ENCODE results near the gene TRPM2.

Gene TRPM2

GRCh38 chr21:44466996-44467858 lies 113.8 kb downstream of the TRPM2 start:
- TF ChIP-seq MAX (IDR thresholded peaks at IDR 0.05; ENCODE audit: low read depth, low read length), result no peak
- no peak for DNase-seq (ENCODE audit: low read depth)
- no peak overlapping the region for H3K4me3 ChIP-seq (ENCODE audit: low read depth, low read length)

- no peak for TF ChIP-seq CTCF (IDR thresholded peaks at IDR 0.05; ENCODE audit: low read depth, low read length)
- TF ChIP-seq MYC (IDR thresholded peaks at IDR 0.05; ENCODE audit: low read depth, low read length), result no peak
- no peak for TF ChIP-seq POLR2A (IDR thresholded peaks at IDR 0.05; ENCODE audit: extremely low read depth, insufficient read length)
- TF ChIP-seq MAX (IDR thresholded peaks at IDR 0.05; ENCODE audit: low read depth, low read length), result no peak
- H3K4me3 ChIP-seq (ENCODE audit: low read depth, low read length), result no peak overlapping the region
- DNase-seq (ENCODE audit: low read depth), result no peak
Observed at GRCh38 chr21:44467859-44468195, 114.4 kb downstream of the TRPM2 start.

- no peak for TF ChIP-seq CTCF (IDR thresholded peaks at IDR 0.05; ENCODE audit: low read depth, low read length)
- TF ChIP-seq MAX (IDR thresholded peaks at IDR 0.05; ENCODE audit: low read depth, low read length), result no peak
- no peak for TF ChIP-seq MYC (IDR thresholded peaks at IDR 0.05; ENCODE audit: low read depth, low read length)
- TF ChIP-seq POLR2A (IDR thresholded peaks at IDR 0.05; ENCODE audit: extremely low read depth, insufficient read length), result no peak
- H3K4me3 ChIP-seq (ENCODE audit: low read depth, low read length), result no peak overlapping the region
- DNase-seq (ENCODE audit: low read depth), result no peak
Observed at GRCh38 chr21:44471341-44471740, 117.9 kb downstream of the TRPM2 start.

GRCh38 chr21:44471996-44472395 lies 118.6 kb downstream of the TRPM2 start:
- no peak for DNase-seq (ENCODE audit: low read depth)
- no peak overlapping the region for H3K4me3 ChIP-seq (ENCODE audit: low read depth, low read length)
- TF ChIP-seq CTCF (IDR thresholded peaks at IDR 0.05; ENCODE audit: low read depth, low read length) (no peak), MAX (IDR thresholded peaks at IDR 0.05; ENCODE audit: low read depth, low read length) (no peak), POLR2A (IDR thresholded peaks at IDR 0.05; ENCODE audit: extremely low read depth, insufficient read length) (no peak), MYC (IDR thresholded peaks at IDR 0.05; ENCODE audit: low read depth, low read length) (no peak)

- no peak for DNase-seq (ENCODE audit: low read depth)
- no peak overlapping the region for H3K4me3 ChIP-seq (ENCODE audit: low read depth, low read length)
- no peak for TF ChIP-seq CTCF (IDR thresholded peaks at IDR 0.05; ENCODE audit: low read depth, low read length)
- TF ChIP-seq MYC (IDR thresholded peaks at IDR 0.05; ENCODE audit: low read depth, low read length), result no peak
- TF ChIP-seq POLR2A (IDR thresholded peaks at IDR 0.05; ENCODE audit: extremely low read depth, insufficient read length), result no peak
- TF ChIP-seq MAX (IDR thresholded peaks at IDR 0.05; ENCODE audit: low read depth, low read length), result no peak
Observed at GRCh38 chr21:44473915-44474555, 120.6 kb downstream of the TRPM2 start.

- H3K4me3 ChIP-seq (ENCODE audit: low read depth, low read length), result no peak overlapping the region
- DNase-seq (ENCODE audit: low read depth), result no peak
- TF ChIP-seq MYC (IDR thresholded peaks at IDR 0.05; ENCODE audit: low read depth, low read length) (no peak), CTCF (IDR thresholded peaks at IDR 0.05; ENCODE audit: low read depth, low read length) (no peak)
Observed at GRCh38 chr21:44475266-44475845, 121.9 kb downstream of the TRPM2 start.

Data from NB4 (cell line).